HG03469 (cell line): ENCODE data around the gene TUBB3.
"Not testable (repeated sequence)": the region's sequence is repeated elsewhere in the genome, so short reads cannot be mapped to it uniquely, and the experiment has no call there.

Experiments used
- ATAC-seq: cut with Tn5 transposase; IDR thresholded peaks from one replicate; pipeline ENCODE4 v1.9.1; 2021; ENCODE audit warnings: mild to moderate bottlenecking, moderate library complexity, moderate number of reproducible peaks; ENCODE audit not compliant: unreplicated experiment

TUBB3 gene

GRCh38 chr16:89964201-89964600 lies 41.1 kb downstream of the TUBB3 start:
- no peak for ATAC-seq

- no peak for ATAC-seq
Measured at GRCh38 chr16:89965447-89966225, 42.5 kb downstream of the TUBB3 start.

- ATAC-seq: no peak
Measured at GRCh38 chr16:89966756-89967155, 43.6 kb downstream of the TUBB3 start.

GRCh38 chr16:89967436-89967835 lies 44.3 kb downstream of the TUBB3 start:
- not testable (repeated sequence) for ATAC-seq

- ATAC-seq: not testable (repeated sequence)
Measured at GRCh38 chr16:89968074-89968473, 44.9 kb downstream of the TUBB3 start.

- no peak for ATAC-seq
Measured at GRCh38 chr16:89969741-89970410, 46.7 kb downstream of the TUBB3 start.

GRCh38 chr16:89971495-89972243 lies 48.5 kb downstream of the TUBB3 start:
- no peak for ATAC-seq

GRCh38 chr16:89972244-89973234 lies 49.4 kb downstream of the TUBB3 start:
- peak; percentile 61 for ATAC-seq

- ATAC-seq: no peak
Measured at GRCh38 chr16:89973235-89973634, 50.1 kb downstream of the TUBB3 start.

GRCh38 chr16:89973654-89974335 lies 50.7 kb downstream of the TUBB3 start:
- ATAC-seq: no peak

- no peak for ATAC-seq
Measured at GRCh38 chr16:89974870-89975269, 51.7 kb downstream of the TUBB3 start.

GRCh38 chr16:89981414-89981813 lies 58.3 kb downstream of the TUBB3 start:
- no peak for ATAC-seq

GRCh38 chr16:89982318-89982717 lies 59.2 kb downstream of the TUBB3 start:
- no peak for ATAC-seq

GRCh38 chr16:89983536-89983935 lies 60.4 kb downstream of the TUBB3 start:
- ATAC-seq: no peak

GRCh38 chr16:89984216-89984615 lies 61.1 kb downstream of the TUBB3 start:
- ATAC-seq: no peak

GRCh38 chr16:89985219-89985618 lies 62.1 kb downstream of the TUBB3 start:
- no peak for ATAC-seq
